Dermis microvascular lymphatic vessel endothelial cell (primary cell): Measurements from ENCODE around the gene MCM6. TPM values are rescaled to one million over a fixed set of nuclear protein-coding genes. Genes with fewer than 3 reads are reported as not detected.
A peak's percentile ranks its signal among the peaks of the same experiment; 100 is the strongest.
"Not testable (repeated sequence)": the region's sequence is repeated elsewhere in the genome, so short reads cannot be mapped to it uniquely, and the experiment has no call there.

Experiments
- DNase-seq, 2 donors: peaks; one replicate each; pipeline versions ENCODE4 v3.0.0 to v3.0.0-alpha.2; 2010; ENCODE audit warnings: low read depth in 2 of 2
- total RNA-seq: library from RNA; depleted of rRNA; stranded (reverse); fragments of >200 nt; gene quantifications from 2 replicates; pipeline ENCODE4 v1.2.1, GENCODE V29; 2014

The MCM6 gene
- 17.4 and 18.0 TPM in 2 replicates for total RNA-seq

DNA sequence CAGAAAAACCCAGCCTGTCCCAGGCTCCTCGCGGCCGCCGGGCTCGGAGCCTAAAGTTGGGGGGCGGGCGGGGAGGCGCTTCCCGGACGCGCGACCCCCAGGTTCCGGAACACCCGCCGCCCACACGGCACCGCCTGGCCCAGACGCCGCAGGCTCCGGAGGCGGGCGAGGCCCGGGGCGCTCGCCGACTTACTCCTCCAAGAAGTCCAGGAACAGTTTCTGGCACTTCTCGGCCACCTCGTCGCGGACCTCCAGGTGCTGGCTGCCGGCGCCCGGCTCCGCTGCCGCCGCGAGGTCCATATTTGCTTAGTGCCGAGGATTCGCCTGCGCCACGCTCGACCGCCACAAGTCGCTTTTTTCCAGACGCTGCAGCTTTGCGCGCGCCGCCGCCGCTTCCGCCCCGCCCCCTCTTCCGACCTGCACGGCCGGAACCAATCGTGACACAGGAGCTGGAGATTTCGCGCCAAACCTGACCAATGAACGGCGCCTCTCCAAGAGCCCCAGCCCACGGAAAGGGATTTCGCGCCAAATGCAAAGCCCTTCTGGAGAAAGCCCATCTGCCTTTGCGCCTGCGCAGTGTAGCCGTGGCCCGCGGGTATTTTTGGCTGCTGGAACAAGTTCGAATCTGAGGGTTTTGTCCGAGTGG is at the start of gene MCM6:
Gene MCM6, minus strand, starts transcription at position 378 of the 646 bp plus-strand sequence. Its CDS starts 78 bp downstream, at position 300.
- peak; percentile 96 to 99 for DNase-seq

DNA sequence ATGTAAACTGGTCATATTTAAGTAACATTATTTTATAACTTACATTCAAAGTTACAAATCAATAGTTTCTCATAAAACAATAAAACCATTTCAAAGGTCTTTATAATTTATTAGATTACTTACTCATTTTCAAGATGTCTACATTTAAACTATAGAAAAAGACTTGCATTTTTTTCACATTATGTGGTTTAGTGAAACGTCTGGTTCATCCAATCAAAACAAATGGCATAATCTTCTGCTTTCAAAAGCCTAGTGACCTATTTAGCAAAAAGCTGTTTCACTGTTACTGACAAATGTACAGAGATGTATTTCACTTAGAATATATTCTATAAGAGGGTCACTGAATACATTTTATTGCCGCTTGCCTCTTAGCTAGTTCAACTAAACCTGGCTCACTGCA is 49.3 kb upstream of the MCM6 start:
- no peak for DNase-seq

- peak; percentile 43 to 64 for DNase-seq
These were observed 40.0 kb upstream of the MCM6 start for GRCh38 chr2:135916207-135916606.

DNA sequence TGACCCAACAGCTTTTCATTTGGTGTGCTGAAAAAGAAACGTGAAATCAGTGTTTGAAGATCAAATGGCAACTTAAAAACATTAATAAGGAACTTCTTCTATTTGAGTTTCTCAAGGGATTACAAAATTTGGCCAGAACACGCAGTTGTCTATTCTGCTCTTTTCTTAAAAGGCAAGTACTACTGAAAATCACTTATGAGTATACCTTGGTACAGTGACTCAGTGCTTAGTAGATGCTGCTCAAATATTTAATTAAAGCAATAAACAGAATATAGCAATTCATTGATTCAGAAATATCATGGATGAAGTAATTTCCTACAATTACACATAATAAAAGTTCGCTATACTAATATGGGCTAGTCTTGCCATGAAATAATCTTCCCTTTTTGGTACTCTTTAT is 38.2 kb upstream of the MCM6 start:
- DNase-seq: no peak

DNA sequence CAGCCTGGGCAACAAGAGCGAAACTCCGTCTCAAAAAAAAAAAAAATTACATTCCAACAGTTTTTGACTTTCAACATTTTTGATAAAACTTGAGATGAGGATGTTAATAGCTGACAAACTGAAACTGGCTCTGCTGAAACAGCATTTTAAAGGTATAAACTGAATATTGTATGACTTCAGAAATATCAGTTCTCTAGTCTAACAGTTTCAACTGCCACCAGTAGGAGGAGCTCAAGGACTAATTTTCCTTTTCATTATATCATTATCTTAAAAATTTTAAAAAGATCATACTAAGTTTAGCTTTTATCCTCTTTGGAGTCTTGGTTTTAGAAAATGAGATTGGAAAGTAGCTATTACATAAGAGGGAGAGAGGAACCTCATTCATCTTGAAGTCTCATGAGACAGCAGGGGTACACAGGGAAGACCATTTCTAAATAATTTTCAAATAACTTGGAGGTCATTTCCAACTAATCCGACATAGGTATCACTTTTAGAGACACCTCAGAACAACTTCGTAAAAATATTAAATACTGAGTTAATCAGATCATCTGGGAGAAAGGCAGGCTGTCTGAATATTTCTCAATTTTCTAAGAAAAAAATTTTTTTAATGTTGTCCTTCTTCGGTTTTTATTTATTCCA is 37.6 kb upstream of the MCM6 start:
- peak; percentile 21 to 51 for DNase-seq

DNA sequence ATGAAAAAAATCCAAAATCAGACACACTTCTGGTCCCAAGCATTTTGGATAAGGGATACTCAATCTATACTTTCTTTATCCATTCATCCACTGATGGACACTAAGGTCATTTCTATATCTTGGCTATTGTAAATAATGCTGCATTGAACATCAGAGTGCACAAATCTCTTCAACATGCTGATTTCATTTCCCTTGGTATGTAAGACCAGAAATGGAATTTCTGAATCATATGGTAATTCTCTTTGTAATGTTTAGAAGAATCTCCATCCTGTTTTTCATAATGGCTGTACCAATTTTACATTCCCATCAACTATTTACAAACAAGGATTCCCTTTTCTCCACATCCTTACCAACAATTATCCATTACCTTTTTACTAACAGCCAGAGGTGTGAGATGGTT is 33.7 kb upstream of the MCM6 start:
- peak; percentile 5 to 52 for DNase-seq

DNA sequence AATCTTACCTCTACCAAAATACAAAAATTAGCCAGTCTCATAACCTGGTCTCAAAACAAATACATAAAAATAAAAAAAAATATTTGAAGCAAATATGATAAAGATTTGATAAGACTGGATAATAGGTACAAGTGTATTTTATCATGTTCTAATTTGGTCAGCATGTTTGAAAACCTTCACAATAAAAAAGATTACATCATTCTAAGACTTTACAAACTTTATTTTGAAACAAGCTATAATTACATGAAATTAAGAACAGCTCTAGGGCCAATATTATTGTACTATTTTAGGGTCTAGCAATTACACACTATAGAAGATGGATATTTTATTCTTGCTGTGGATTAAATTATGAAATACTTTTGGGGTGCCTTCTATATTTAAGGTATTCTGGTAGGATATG is 29.4 kb upstream of the MCM6 start:
- no peak for DNase-seq

GRCh38 chr2:135904341-135904989 is 28.2 kb upstream of the MCM6 start:
- no peak for DNase-seq

DNA sequence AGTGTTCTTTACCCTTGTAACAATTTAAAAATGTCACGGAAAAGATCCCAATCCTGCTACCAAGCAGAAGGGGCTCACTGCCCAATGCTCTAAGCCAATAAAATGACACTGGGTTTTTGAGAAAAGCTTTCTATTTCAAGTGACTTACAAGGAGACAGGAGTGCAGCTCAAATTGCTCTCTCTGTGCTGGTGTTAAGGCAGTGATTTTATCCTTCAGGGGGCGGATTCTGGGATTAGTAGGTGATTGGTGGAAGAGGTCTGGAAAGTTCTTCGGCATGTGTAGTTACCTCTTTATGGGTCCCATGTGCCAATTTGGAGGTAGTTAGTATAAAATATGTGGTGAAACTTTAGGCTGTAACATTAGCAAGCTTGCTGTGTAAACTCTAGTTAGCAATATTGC is 27.4 kb upstream of the MCM6 start:
- no peak for DNase-seq

DNA sequence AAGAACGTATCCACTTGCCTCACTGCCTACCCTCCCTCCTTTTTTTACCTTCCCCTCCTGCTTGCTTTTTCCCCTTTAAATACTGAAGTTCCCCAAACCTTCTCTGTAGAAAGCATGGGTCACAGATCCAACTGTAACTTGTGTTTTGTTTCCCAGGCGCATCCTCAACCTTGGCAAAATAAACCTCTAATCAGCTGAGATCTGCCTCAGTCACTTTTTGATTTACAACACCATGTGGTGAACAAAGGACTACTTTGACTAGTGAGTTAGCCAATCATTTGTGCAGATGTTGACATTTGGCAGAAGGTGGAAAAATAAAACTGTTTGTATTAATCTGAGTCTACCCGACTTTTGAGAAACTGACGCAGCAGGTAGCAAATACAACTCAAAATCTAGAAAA is 23.3 kb upstream of the MCM6 start:
- DNase-seq: no peak

- DNase-seq: no peak
These were observed 22.1 kb upstream of the MCM6 start for GRCh38 chr2:135898234-135898786.

DNA sequence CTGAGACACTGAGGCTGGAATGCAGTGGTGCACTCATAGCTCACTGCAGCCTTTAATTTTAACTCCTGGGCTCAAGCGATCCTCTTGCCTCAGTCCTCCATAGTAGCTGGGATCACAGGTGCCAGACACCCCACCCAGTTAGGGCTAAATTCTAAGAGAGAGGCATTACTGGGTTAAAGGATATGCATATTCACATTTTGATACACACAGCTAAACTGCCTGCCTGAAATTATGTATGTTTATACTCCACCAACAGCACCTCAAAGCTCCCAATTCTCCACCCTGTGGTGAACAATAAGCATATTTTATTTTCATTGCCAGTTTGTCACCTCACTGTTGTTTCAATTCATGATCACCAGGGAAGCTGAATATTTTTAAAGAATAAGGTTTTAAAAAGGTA is 18.7 kb upstream of the MCM6 start:
- DNase-seq: no peak

DNA sequence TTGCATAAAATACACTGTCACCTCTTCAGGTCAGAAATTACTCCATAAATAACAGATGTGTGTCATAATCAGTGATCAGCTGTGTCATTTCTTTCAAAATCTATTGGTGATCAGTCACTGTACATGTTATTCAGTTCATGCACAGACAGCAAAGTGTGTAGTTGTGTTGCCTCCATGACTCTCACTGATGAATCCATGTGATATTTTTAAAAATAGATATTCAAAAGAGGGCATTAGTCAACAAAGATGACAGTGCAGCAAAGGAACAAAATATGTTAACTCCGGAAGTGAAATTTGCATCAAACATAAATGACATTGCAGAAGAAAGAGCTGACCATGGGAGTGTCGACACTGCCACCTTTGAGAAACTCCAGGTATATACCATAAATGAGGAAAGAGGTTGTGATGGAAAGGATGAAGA is 17.1 kb upstream of the MCM6 start:
- DNase-seq: no peak

DNA sequence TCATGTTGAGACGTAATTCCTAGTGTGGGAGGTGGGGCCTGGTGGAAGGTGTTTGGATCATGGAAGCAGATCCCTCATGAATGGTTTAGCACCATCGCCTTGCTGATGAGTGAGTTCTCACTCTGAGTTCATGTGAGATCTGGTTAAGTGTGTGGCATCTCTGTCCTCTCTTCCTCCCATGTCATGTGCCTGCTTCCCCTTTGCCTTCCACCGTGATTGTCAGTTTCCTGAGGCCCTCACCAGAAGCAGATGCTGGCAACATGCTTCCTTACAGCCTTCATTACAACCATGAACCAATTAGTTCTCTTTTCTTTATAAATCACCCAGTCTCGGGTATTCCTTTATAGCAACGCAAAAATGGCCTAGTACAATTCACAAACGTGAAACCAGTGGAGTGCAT is 14.6 kb upstream of the MCM6 start:
- no peak for DNase-seq

DNA sequence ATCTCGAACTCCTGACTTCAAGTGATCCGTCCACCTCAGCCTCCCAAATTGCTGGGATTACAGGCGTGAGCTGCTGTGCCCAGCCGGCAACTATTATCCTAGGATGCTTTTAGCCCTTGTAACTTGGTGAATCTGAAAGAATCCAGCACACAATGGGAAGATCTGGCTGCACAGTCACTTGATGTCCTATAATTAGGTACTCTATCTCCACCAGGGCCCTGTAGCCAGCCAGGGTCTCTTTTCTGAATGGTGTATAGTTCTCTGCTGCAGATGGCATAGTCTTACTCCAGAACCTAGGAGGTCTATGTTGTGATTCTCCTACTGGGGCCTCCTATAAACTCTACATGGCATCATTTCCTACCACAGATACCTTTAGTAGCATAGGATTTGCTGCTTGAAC is 13.9 kb upstream of the MCM6 start:
- no peak for DNase-seq

DNA sequence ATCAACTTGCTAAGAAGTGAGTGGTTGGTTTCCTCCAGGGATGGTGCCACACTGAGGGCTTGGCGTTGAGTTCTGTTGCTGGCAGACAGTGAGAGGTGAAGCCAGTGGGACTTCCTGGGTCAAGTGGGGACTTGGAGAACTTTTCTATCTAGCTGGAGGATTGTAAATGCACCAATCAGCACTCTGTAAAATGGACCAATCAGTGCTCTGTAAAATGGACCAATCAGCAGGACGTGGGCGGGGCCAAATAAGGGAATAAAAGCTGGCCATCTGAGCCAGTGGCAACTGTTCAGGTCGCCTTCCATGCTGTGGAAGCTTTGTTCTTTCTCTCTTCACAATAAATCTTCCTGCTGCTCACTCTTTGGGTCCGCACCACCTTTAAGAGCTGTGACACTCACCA is 12.3 kb upstream of the MCM6 start:
- DNase-seq: not testable (repeated sequence)

DNA sequence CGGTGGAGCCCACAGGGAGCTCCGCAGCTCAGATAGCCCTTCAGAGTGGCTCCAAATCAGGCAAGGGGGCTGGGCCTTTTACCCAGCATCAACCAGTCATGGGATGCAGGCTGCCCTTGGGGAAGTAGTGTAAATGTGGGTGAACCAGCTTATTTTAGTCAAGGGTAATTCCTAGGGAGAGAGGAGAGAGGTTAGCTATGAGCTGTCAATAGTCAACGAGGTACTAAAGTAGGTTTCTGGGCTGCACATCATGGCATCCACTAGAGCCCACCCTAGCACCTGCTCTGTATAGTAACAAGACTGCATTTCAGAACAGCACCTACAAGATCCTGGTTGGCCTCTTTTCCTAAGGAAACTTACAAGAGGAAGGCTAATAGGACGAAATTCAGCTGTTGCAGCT is 9.5 kb upstream of the MCM6 start:
- no peak for DNase-seq

DNA sequence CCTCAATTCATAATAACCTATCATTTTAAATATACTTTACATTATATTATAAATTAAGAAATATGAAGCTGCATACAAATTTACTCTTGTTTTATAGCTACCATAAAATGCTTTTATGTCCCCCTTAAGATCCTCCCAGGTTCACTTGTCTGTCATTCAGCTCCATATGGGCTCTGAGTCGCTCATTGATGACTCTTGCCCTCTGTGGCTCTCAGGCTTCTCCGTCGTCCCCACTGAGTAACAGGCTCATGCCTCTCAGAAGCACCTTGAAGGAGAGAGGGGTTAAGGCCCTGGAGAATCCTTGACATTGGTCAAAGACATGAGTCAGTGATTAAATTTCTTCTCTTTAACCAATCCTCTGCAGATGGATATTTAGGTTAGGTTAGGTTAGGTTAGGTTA is 6.2 kb upstream of the MCM6 start:
- no peak for DNase-seq

- DNase-seq: not testable (repeated sequence)
These were observed 527 bp upstream of the MCM6 start for GRCh38 chr2:135876770-135877169.

DNA sequence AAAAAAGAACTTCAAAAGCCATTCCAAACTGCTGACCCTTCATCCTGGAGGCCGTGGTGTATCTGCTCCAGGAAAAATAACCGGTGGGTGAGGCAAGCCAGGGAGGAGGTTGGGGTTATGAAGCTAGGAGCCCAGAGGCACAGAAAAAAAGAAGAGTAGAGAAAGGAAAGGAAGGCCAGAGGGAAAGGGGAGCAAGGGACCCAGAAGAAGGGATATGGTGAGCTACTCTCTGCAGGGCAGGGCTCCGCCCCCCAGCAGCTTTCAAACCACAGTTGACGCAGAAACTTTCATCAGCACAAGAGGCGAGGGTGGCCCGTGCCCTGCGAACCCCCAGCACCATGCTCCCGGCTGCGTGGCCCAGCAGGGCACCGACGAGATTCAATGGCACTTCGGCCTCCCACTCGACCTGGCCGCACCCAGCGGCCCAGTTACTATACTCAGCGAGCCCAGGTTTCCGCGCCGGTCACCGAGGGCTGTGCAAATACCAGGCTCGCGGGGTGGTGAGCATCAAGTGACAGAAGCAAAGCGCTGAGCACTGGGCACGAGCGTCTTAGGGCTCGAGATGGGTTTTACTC is 665 bp downstream of the MCM6 start:
- DNase-seq: peak; percentile 2 to 43

GRCh38 chr2:135874777-135875365 is 1.4 kb downstream of the MCM6 start:
- DNase-seq: no peak

DNA sequence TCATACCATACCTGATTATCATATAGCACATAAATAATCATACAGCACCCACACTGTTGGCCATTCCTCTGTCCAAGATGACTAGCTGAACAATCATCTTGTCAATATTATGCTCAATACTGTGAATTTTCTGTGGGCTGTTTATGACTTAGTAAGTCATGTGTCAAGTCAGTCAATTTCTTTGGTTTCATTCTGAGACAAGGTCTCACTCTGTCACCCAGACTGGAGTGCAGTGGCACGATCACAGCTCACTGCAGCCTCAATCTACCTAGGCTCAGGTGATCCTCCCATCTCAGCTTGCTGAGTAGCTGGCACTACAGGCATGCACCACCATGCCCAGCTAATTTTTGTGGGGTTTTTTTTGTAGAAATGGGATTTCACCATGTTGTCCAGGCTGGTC is 5.7 kb downstream of the MCM6 start:
- DNase-seq: no peak
